CD14-positive monocyte (primary cell): ENCODE results near the gene NLGN1. TPM values are rescaled to one million over a fixed set of nuclear protein-coding genes. Genes with fewer than 3 reads are reported as not detected.

ENCODE experiments used
- DNase-seq, 3 donors: peaks; one replicate each; pipeline ENCODE4 v3.0.0-alpha.2; 2011 to 2022
- H2AFZ ChIP-seq: 2 replicates; pipeline ENCODE4 v1.6.0; 2012; ENCODE audit warnings: mild to moderate bottlenecking, low read depth, low read length, inconsistent platforms; ENCODE audit not compliant: insufficient read depth, poor library complexity, severe bottlenecking
- H3K27ac ChIP-seq, 2 donors: 1 replicate in 1 of 2; 2 replicates in 1 of 2; pipeline ENCODE4 v1.5.1; 2012 to 2013; ENCODE audit warnings: low read length in 2 of 2, control low read depth in 1 of 2, inconsistent platforms in 1 of 2, low read depth in 1 of 2, mild to moderate bottlenecking in 1 of 2
- H3K27me3 ChIP-seq, 2 donors: one replicate each; pipeline versions ENCODE4 v1.6.0 to v1.6.1; 2011 to 2013; ENCODE audit warnings: low read length in 2 of 2; ENCODE audit not compliant: control insufficient read depth in 2 of 2, insufficient read depth in 2 of 2
- H3K36me3 ChIP-seq, 2 donors: replicated peaks in 1 of 2; 1 replicate in 1 of 2; 2 replicates in 1 of 2; pipeline versions ENCODE4 v1.5.1 to v1.6.1; 2012 to 2013; ENCODE audit warnings: low read length in 2 of 2, control low read depth in 1 of 2, inconsistent platforms in 1 of 2, mild to moderate bottlenecking in 1 of 2; ENCODE audit not compliant: insufficient read depth in 2 of 2, control insufficient read depth in 1 of 2
- H3K4me1 ChIP-seq, 2 donors: 1 replicate in 1 of 2; 2 replicates in 1 of 2; pipeline versions ENCODE4 v1.5.1 to v1.6.1; 2012 to 2013; ENCODE audit warnings: low read length in 2 of 2, control low read depth in 1 of 2, inconsistent platforms in 1 of 2, mild to moderate bottlenecking in 1 of 2, moderate library complexity in 1 of 2; ENCODE audit not compliant: insufficient read depth in 2 of 2, control insufficient read depth in 1 of 2
- H3K4me2 ChIP-seq: replicated peaks from 2 replicates; pipeline ENCODE3; 2012; ENCODE audit warnings: low read length, moderate library complexity, mild to moderate bottlenecking; ENCODE audit not compliant: poor library complexity, severe bottlenecking; ENCODE audit errors: extremely low read depth
- H3K4me3 ChIP-seq, 3 experiments: fragments of 200-600 bp in 1 of 3; sonication (generic) in 1 of 3; replicated peaks in 1 of 3; 1 replicate in 2 of 3; 2 replicates in 1 of 3; pipeline ENCODE4 v1.5.1; 2011 to 2013; ENCODE audit warnings: low read length in 3 of 3, mild to moderate bottlenecking in 3 of 3, control low read depth in 2 of 3, low read depth in 2 of 3, inconsistent platforms in 1 of 3, moderate library complexity in 1 of 3
- H3K79me2 ChIP-seq: 2 replicates; pipeline ENCODE4 v1.6.0; 2012; ENCODE audit warnings: mild to moderate bottlenecking, control low read depth, inconsistent platforms, low read length, moderate library complexity; ENCODE audit not compliant: insufficient read depth
- H3K9ac ChIP-seq: 2 replicates; pipeline ENCODE4 v1.6.0; 2017; ENCODE audit warnings: low read length, mild to moderate bottlenecking; ENCODE audit not compliant: insufficient read depth, poor library complexity, severe bottlenecking
- H3K9me3 ChIP-seq, 2 donors: replicated peaks in 1 of 2; 1 replicate in 1 of 2; 2 replicates in 1 of 2; pipeline versions ENCODE4 v1.5.1 to v1.6.1; 2012 to 2013; ENCODE audit warnings: low read length in 2 of 2, control low read depth in 1 of 2; ENCODE audit not compliant: control insufficient read depth in 1 of 2, insufficient read depth in 1 of 2
- H4K20me1 ChIP-seq: 2 replicates; pipeline ENCODE4 v1.6.0; 2012; ENCODE audit warnings: mild to moderate bottlenecking, low read length, control low read depth, moderate library complexity; ENCODE audit not compliant: insufficient read depth
- H3K27ac Mint-ChIP-seq, 7 donors: one replicate each; pipeline ENCODE4 v1.8.0; 2020; ENCODE audit warnings: mild to moderate bottlenecking in 7 of 7, mixed read lengths in 7 of 7, moderate library complexity in 6 of 7, inconsistent platforms in 2 of 7
- H3K27me3 Mint-ChIP-seq, 3 donors: one replicate each; pipeline ENCODE4 v1.8.0; 2021 to 2022; ENCODE audit warnings: low read depth in 3 of 3, mild to moderate bottlenecking in 3 of 3, mixed read lengths in 3 of 3, moderate library complexity in 3 of 3, inconsistent platforms in 1 of 3
- H3K36me3 Mint-ChIP-seq, 2 donors: one replicate each; pipeline ENCODE4 v1.8.0; 2020; ENCODE audit warnings: mixed read lengths in 2 of 2, inconsistent platforms in 1 of 2, mild to moderate bottlenecking in 1 of 2
- H3K4me1 Mint-ChIP-seq: one replicate; pipeline ENCODE4 v1.8.0; 2020; ENCODE audit warnings: mild to moderate bottlenecking, mixed read lengths
- H3K4me3 Mint-ChIP-seq, 2 donors: one replicate each; pipeline ENCODE4 v1.8.0; 2020; ENCODE audit warnings: mild to moderate bottlenecking in 2 of 2, mixed read lengths in 2 of 2, moderate library complexity in 1 of 2
- H3K9me3 Mint-ChIP-seq, 7 donors: one replicate each; pipeline ENCODE4 v1.8.0; 2020 to 2022; ENCODE audit warnings: mixed read lengths in 7 of 7, mild to moderate bottlenecking in 6 of 7, moderate library complexity in 6 of 7, inconsistent platforms in 2 of 7
- WGBS: methylation state at CpG from one replicate; pipeline ENCODE4 v1.1.5; 2013; ENCODE audit warnings: missing lambda C conversion rate; ENCODE audit not compliant: insufficient coverage; 5-methylcytosine and 5-hydroxymethylcytosine counted together
- intact Hi-C, 2 donors: fragments of 100-400 bp; cut with micrococcal nuclease; formaldehyde crosslinking; loops; one replicate each; pipeline versions ENCODE4 v1.15.0 to v1.15.1; 2023
- polyA plus RNA-seq, 3 donors: library from polyadenylated mRNA; depleted of rRNA in 1 of 3; unstranded in 2 of 3; stranded (reverse) in 1 of 3; fragments of 300-500 nt in 2 of 3; fragments of >200 nt in 1 of 3; fragmentation: Illumina TruSeq in 2 of 3; gene quantifications; 1 replicate in 2 of 3; 2 replicates in 1 of 3; pipeline ENCODE4 v1.2.3, GENCODE V29; 2012 to 2021
- TF ChIP-seq, protein P1 (sequence below): fragments of 200-600 bp; IDR thresholded peaks from one replicate; pipeline ENCODE4 v1.8.0; 2022; ENCODE audit warnings: antibody characterized with exemption, mild to moderate bottlenecking

The NLGN1 gene
- polyA plus RNA-seq, 3 donors: not detected

DNA sequence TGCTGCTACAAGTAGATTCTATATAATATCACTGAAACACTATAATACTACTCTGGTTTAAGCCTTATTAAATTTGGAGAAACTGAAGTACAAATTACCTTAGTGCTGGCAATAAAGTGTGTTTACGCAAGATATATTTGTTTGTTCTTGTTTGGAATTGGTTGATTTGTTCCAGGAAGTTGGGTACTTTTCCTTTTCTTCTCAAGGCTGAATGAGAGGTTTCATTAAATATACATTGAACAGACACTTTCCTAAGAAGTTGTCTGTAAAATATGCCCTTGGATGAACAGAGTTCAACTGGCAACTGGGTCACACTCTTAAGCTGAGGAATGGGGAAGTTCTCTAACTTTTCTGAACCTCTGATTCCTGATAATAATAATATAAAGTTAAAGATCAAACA lies 919.5 kb downstream of the NLGN1 start:
- no peak overlapping the region for H3K27ac Mint-ChIP-seq
- TF ChIP-seq, protein P1, sequence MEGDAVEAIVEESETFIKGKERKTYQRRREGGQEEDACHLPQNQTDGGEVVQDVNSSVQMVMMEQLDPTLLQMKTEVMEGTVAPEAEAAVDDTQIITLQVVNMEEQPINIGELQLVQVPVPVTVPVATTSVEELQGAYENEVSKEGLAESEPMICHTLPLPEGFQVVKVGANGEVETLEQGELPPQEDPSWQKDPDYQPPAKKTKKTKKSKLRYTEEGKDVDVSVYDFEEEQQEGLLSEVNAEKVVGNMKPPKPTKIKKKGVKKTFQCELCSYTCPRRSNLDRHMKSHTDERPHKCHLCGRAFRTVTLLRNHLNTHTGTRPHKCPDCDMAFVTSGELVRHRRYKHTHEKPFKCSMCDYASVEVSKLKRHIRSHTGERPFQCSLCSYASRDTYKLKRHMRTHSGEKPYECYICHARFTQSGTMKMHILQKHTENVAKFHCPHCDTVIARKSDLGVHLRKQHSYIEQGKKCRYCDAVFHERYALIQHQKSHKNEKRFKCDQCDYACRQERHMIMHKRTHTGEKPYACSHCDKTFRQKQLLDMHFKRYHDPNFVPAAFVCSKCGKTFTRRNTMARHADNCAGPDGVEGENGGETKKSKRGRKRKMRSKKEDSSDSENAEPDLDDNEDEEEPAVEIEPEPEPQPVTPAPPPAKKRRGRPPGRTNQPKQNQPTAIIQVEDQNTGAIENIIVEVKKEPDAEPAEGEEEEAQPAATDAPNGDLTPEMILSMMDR: no peak
- WGBS: no CpG with 5 or more reads among the region's 1 CpG

DNA sequence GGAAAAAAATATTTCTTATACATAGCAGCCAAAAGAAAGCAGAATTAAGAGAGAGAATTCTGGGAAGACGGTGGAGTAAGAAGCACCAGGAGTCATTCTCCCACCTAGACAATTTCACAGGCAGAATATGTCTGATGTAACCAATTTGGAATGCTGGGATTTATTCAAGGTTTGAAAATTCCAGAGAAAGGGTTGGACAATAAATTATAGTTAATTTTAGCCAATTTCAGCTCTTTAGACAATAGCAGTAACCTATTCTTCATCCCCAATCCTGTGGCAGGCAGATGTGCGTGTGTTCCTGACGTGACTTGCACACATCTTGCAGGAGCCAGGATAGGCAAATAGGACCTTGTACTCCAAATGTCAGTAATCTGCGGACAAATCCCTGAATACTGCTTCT lies 920.6 kb downstream of the NLGN1 start:
- intact Hi-C loops: no loop called here
- Histone ChIP-seq H2AFZ (no peak overlapping the region), H3K9me3 (no peaks in the 10 kb centered on the region), H4K20me1 (no peaks in the 10 kb centered on the region), H3K27ac (no peak overlapping the region), H3K36me3 (no peaks in the 10 kb centered on the region), H3K27me3 (no peaks in the 10 kb centered on the region), H3K4me2 (no peak overlapping the region), H3K4me1 (no peaks in the 10 kb centered on the region), H3K9ac (no peak overlapping the region), H3K4me3 (no peak overlapping the region), H3K79me2 (no peaks in the 10 kb centered on the region)
- Mint-ChIP-seq H3K36me3 (no peaks in the 10 kb centered on the region), H3K4me1 (no peaks in the 10 kb centered on the region), H3K27ac (no peak overlapping the region), H3K9me3 (peaks cover 0 to 6% (median 2%) of the 10 kb centered on the region in 7 donors), H3K27me3 (peaks cover 0 to 2% (median 0%) of the 10 kb centered on the region in 3 donors), H3K4me3 (no peak overlapping the region)
- TF ChIP-seq, protein P1: no peak
- DNase-seq: no peak
- WGBS: 96% methylated on average over 3 of the region's 4 CpGs

More for the DNA sequence above, 919.5 kb downstream of the NLGN1 start:
- H3K4me1 ChIP-seq: no peaks in the 10 kb centered on the region
- H3K4me1 Mint-ChIP-seq: no peaks in the 10 kb centered on the region
- no peak overlapping the region for H3K4me2 ChIP-seq
- no peaks in the 10 kb centered on the region for H3K36me3 ChIP-seq
- no peak overlapping the region for H3K4me3 Mint-ChIP-seq
- H4K20me1 ChIP-seq: no peaks in the 10 kb centered on the region
- peaks cover 0 to 6% (median 2%) of the 10 kb centered on the region in 7 donors for H3K9me3 Mint-ChIP-seq
- H2AFZ ChIP-seq: no peak overlapping the region
- no peaks in the 10 kb centered on the region for H3K79me2 ChIP-seq
- DNase-seq: no peak
- intact Hi-C loops: no loop called here
- no peak overlapping the region for H3K4me3 ChIP-seq
- H3K27me3 ChIP-seq: no peaks in the 10 kb centered on the region
- H3K36me3 Mint-ChIP-seq: no peaks in the 10 kb centered on the region
- H3K9ac ChIP-seq: no peak overlapping the region
- no peak overlapping the region for H3K27ac ChIP-seq
- H3K9me3 ChIP-seq: no peaks in the 10 kb centered on the region
- peaks cover 0 to 2% (median 0%) of the 10 kb centered on the region in 3 donors for H3K27me3 Mint-ChIP-seq
